Epithelial cell of esophagus (primary cell): ENCODE measurements around the gene DMAC2L.
"Not testable (repeated sequence)": the region's sequence is repeated elsewhere in the genome, so short reads cannot be mapped to it uniquely, and the experiment has no call there.

ENCODE experiments used
- DNase-seq: peaks from one replicate; pipeline ENCODE4 v3.0.0; 2010; ENCODE audit warnings: low read depth
- H3K4me3 ChIP-seq: 2 replicates; pipeline ENCODE4 v1.5.1; 2011; ENCODE audit warnings: mild to moderate bottlenecking, low read length, control low read depth
- CTCF ChIP-seq: IDR thresholded peaks from 2 replicates; pipeline ENCODE4 v1.5.1; 2011; ENCODE audit warnings: low read depth, mild to moderate bottlenecking, low read length, control low read depth, inconsistent platforms; ENCODE audit not compliant: insufficient read depth; ENCODE audit errors: missing control alignments

Gene DMAC2L

GRCh38 chr14:50353126-50353525, 41.0 kb downstream of the DMAC2L start:
- TF ChIP-seq CTCF: no peak
- DNase-seq: no peak
- no peak overlapping the region for H3K4me3 ChIP-seq

GRCh38 chr14:50354527-50354926, 42.4 kb downstream of the DMAC2L start:
- no peak for DNase-seq
- no peak for TF ChIP-seq CTCF
- H3K4me3 ChIP-seq: no peak overlapping the region

GRCh38 chr14:50355692-50356091, 43.6 kb downstream of the DMAC2L start:
- no peak for TF ChIP-seq CTCF
- DNase-seq: no peak
- no peak overlapping the region for H3K4me3 ChIP-seq

GRCh38 chr14:50356283-50356682, 44.2 kb downstream of the DMAC2L start:
- not testable (repeated sequence) for DNase-seq, H3K4me3 ChIP-seq

GRCh38 chr14:50357124-50357523, 45.0 kb downstream of the DMAC2L start:
- no peak for DNase-seq
- no peak overlapping the region for H3K4me3 ChIP-seq
- TF ChIP-seq CTCF: no peak

GRCh38 chr14:50357753-50358395, 45.8 kb downstream of the DMAC2L start:
- no peak overlapping the region for H3K4me3 ChIP-seq
- no peak for DNase-seq
- no peak for TF ChIP-seq CTCF

- DNase-seq: no peak
- no peak overlapping the region for H3K4me3 ChIP-seq
- no peak for TF ChIP-seq CTCF
These were observed 47.5 kb downstream of the DMAC2L start for GRCh38 chr14:50359631-50360030.
